ENCODE results near the gene NDUFA7.
A peak's percentile ranks its signal among the peaks of the same experiment; 100 is the strongest.
"Not testable (repeated sequence)": the region's sequence is repeated elsewhere in the genome, so short reads cannot be mapped to it uniquely, and the experiment has no call there.

The NDUFA7 gene

DNA sequence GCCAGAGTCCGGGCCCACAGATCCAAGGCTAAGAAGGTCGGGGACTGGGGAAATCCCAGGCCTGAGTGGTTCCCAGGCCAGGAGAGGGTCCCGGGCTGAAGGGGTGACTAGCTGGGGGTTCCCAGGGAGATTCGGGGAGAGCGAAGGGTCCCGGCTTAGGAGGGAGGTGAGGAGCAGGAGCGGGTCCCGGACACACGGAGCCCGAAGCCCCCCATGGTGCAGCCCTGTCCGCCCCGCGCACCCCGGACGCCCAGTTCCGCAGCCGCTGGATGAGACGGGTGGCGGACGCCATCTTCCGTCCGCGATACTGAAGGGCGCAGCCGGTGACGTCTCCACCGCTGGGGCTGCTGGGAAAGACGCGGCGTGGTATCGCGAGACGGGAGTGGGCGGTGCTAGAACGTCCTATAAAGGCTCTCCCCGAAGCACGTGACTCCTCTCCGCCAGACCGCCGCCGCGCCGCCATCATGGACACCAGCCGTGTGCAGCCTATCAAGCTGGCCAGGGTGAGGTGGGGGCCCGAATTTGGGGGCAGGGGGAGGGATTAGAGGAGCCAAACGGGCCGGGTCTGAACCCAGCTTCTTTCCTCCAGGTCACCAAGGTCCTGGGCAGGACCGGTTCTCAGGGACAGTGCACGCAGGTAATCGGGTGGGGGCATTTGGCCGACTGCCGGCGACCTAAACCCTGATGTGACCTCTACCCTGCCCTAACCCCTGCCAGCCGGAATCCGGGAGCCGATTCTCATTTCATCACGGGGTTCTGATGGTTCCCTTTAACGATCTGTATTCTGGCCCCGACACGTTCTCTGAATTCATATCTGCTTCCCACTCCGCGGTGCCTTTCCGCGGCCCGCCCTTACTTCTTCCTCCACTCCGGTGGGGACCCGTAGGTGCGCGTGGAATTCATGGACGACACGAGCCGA, at the start of gene NDUFA7, which contains the start of gene RPS28:
NDUFA7 (minus strand) TSS at position 309 of the 919 bp plus-strand sequence; CDS start at position 292, 17 bp downstream.
RPS28 (plus strand) TSS at position 430 of the 919 bp plus-strand sequence; CDS start at position 465, 35 bp downstream.
- peak; percentile 98 for DNase-seq (ENCODE audit: low spot score)

DNA sequence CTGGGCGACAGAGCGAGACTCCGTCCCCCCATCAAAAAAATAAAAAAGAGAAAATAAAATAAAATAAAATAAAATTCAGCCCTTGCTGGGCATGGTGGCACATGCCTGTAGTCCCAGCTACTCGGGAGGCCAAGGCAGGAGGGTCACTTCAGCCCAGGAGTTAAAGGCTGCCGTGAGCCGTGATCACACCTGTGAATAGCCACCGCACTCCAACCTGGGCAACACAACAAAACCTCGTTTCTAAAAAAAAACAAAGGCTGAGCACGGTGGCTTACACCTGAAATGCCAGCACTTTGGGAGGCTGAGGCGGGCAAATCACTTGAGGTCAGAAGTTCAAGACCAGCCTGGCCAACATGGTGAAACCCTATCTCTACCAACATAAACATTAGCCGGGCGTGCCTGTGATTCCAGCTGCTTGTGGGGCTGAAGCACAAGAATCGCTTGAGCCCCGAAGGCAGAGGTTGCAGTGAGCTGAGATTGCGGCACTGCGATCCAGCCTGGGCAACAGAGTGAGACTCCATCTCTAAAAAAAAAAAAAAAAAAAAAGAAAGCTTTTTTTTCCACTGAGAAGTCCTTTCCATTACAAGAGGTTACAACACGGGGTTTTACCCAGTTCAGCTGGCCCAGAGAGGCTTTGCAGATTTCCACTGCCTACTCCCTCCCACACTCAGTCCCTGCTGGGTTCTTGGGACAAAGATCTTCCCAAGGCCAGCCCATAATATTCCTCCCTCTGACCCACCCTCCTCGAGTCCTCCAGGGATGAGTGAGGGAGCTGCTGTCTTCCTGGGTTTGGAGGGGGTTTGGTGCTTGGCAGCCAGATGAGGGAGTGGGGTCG, 49.2 kb upstream of the NDUFA7 start:
- DNase-seq (ENCODE audit: low spot score) = no peak

DNA sequence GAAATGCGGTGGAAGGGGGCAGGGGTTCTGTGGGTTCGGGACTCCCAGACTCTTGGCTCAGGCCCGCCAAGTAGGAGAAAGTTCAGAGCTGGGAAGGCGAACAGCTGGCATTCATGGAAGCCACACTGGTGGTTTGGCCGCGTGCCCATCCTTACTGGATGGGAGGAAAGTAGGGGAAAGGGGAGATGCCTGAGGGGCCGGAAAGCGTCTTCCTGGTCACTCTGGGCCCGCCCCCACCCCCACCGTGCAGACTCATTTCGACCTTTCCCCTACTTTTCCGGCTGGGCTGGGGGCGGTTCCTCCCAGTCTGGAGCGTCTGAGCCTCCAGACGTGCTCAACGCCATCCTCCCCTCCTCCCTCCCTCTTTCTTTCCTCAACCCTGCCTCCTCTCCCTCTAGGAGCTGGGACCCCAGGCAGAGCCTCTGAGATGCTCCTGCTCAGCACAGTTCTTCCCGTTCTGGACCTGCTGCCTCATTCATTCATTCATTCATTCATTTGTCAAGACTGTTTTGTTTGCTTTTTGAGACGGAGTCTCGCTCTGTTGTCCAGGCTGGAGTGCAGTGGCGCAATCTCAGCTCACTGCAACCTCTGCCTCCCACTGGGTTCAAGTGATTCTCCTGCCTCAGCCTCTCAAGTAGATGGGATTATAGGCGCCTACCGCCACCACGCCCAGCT, 46.3 kb upstream of the NDUFA7 start:
- peak; percentile 76 for DNase-seq (ENCODE audit: low spot score)

DNA sequence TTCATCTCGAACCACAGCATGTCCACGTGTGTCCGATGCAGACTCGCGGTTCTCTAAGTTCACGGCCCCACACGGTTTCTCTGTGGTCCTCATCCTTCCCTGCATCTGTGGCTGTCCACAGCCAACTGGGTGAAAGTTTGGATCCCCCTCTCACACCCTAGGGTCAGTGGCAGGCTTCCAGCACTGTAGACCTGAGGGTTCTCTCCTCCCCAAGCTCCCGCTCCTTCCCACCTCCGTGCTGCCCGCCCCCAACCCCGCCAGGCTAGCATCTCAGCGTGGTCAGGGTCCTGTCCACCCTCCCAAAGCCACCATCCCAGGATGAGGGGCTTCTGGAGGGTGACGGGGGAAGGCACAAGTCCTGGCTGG, 45.8 kb upstream of the NDUFA7 start:
- DNase-seq (ENCODE audit: low spot score) = no peak

- DNase-seq (ENCODE audit: low spot score) = no peak
These were observed 45.0 kb upstream of the NDUFA7 start for GRCh38 chr19:8366121-8366581.

DNA sequence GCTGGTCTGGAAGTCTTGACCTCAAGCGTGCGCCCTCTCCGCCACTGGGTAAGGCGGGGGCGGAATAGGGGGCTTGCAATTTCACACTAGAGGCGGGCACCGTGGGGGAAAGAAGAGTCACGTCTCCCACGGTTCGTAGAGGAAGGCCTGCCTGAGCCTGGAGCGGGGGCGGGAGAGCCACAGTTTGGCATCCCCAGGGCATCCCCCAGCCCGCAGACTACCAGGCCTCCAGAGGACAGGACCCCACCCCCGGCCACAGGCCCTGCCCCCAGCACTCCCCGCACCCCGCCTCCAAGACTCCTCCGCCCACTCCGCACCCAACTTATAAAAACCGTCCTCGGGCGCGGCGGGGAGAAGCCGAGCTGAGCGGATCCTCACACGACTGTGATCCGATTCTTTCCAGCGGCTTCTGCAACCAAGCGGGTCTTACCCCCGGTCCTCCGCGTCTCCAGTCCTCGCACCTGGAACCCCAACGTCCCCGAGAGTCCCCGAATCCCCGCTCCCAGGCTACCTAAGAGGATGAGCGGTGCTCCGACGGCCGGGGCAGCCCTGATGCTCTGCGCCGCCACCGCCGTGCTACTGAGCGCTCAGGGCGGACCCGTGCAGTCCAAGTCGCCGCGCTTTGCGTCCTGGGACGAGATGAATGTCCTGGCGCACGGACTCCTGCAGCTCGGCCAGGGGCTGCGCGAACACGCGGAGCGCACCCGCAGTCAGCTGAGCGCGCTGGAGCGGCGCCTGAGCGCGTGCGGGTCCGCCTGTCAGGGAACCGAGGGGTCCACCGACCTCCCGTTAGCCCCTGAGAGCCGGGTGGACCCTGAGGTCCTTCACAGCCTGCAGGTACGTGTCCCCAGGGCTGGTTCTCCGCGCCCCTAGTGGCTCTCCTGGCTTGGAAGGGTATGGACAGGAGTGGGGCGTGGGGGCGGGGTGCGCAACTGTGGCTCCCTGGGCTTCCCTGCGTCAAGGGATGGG, 42.9 kb upstream of the NDUFA7 start, which contains the start of gene ANGPTL4:
ANGPTL4 (plus strand) TSS at position 353 of the 969 bp plus-strand sequence; CDS start at position 520, 167 bp downstream.
- peak; percentile 76 for DNase-seq (ENCODE audit: low spot score)

GRCh38 chr19:8361921-8362793, 41.0 kb upstream of the NDUFA7 start:
- DNase-seq (ENCODE audit: low spot score) = no peak

- DNase-seq (ENCODE audit: low spot score) = no peak
These were observed 39.0 kb upstream of the NDUFA7 start for GRCh38 chr19:8360196-8360595.

DNA sequence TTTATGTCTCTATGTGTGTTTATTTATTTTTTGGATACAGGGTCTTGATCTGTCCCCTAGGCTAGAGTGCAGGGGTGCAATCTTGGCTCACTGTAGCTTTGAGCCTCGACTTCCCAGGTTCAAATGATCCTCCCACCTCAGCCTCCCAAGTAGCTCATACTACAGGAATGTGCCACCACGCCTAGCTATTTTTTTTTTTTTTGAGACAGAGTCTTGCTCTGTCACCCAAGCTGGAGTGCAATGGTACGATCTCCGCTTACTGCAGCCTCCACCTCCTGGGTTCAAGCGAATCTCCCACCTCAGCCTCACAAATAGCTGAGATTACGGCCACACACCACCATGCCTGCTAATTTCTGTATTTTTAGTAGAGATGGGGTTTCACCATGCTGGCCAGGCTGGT, 37.8 kb upstream of the NDUFA7 start:
- DNase-seq (ENCODE audit: low spot score) = no peak

DNA sequence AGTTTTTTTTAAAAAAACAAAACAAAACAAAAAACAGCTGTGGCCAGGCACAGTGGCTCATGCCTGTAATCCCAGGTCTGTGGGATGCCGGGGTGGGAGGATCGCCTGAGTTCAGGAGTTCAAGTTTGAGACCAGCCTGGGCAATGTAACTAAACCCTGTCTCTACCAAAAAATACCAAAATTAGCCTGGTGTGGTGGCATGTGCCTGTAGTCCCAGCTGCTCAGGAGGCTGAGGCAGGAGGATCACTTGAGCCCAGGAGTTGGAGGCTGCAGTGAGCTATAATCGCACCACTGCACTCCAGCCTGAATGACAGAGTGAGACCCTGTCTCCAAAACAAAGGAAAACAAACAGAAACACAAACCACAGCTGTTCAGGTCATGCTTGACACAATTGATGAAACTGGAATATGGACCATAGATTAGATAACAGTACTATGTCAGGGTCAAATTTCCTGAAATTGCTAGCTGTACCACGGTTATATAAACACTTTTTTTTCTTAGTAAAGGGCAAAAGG, 35.9 kb upstream of the NDUFA7 start:
- no peak for DNase-seq (ENCODE audit: low spot score)

GRCh38 chr19:8355631-8356402, 34.6 kb upstream of the NDUFA7 start:
- no peak for DNase-seq (ENCODE audit: low spot score)

GRCh38 chr19:8352845-8353244, 31.7 kb upstream of the NDUFA7 start:
- DNase-seq (ENCODE audit: low spot score) = peak; percentile 45

- DNase-seq (ENCODE audit: low spot score) = peak; percentile 47
These were observed 31.1 kb upstream of the NDUFA7 start for GRCh38 chr19:8352134-8352827.

- not testable (repeated sequence) for DNase-seq (ENCODE audit: low spot score)
These were observed 28.6 kb upstream of the NDUFA7 start for GRCh38 chr19:8349629-8350372.

- no peak for DNase-seq (ENCODE audit: low spot score)
These were observed 22.3 kb upstream of the NDUFA7 start for GRCh38 chr19:8343483-8343844.

DNA sequence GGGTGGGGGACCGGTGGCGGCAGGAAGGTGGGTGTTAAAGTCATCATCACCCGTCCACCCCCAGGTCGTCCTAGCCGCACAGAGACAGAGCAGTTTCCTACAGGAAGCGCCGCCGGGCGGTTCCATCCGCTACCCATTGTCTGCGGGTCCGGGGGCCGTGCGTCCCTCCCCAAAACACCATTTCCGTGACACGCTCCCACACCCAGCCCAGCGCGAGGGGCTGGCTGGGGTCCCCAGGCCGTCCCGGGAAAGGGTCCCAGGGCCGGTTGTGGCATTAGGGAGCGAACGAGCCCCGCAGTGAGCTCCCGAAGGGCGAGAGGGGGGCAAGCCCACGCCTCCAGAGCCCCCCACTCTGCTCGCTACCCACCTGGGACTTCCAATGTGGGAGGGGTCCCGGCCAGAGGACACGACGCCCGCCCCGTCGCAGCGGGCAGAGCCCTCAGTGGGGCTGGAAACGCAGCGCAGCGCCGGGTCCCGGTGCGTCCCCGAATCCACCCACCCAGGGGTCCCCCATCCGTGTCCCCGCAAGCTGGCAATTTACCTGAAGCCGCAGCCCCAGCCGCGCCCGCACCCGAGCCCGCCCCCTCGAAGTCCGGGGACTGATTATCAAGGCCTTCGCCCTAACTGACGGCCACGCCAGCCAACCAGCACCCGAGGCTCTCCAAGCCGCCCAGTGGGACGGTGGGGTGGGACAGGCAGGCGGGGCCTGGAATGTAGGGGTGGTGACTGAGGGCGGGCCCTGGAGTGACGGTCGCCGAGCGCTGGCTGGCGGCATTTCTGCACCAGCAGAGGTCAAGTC, 21.7 kb upstream of the NDUFA7 start, which contains the start of gene KANK3:
KANK3 (minus strand) TSS at position 579 of the 799 bp plus-strand sequence. CDS start 5,434 bp downstream, outside the sequence.
- DNase-seq (ENCODE audit: low spot score) = peak; percentile 95

Measured in ecto neural progenitor cell (in vitro differentiated cells).